ENCODE measurements around the gene TXN. TPM values are rescaled to one million over a fixed set of nuclear protein-coding genes. Genes with fewer than 3 reads are reported as not detected.

The TXN gene
- total RNA-seq, 4 donors from 2014 or later, result 100 to 216 (median 162) TPM

DNA sequence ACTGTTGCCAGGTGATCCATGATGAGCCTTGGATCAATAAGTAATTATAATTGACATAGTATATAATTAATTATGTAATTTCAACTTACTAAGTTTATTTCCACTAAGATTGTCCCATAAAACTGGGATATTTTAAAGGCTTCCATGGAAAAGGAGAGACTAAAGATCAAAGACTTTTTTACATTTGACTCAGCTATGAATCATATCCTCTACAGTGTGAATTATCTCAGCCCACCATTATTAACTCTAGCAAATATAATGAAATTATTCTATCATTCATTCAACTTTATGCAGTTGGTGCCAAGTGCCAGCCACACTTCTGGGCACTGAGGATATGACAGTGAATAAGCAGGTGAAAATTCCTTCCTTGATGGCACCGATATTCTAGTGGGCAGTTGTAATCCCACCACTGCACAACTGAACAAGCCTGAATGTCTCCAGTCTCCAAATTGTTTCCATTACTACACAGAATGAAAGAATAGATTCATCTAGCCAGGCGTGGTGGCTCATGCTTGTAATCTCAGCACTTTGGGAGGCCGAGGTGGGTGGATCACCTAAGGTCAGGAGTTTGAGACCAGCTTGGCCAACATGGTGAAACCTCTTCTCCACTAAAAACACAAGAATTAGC is 21.9 kb upstream of the TXN start:
- ATAC-seq (ENCODE audit: low FRiP score), result no peak
- TF ChIP-seq, protein P1, sequence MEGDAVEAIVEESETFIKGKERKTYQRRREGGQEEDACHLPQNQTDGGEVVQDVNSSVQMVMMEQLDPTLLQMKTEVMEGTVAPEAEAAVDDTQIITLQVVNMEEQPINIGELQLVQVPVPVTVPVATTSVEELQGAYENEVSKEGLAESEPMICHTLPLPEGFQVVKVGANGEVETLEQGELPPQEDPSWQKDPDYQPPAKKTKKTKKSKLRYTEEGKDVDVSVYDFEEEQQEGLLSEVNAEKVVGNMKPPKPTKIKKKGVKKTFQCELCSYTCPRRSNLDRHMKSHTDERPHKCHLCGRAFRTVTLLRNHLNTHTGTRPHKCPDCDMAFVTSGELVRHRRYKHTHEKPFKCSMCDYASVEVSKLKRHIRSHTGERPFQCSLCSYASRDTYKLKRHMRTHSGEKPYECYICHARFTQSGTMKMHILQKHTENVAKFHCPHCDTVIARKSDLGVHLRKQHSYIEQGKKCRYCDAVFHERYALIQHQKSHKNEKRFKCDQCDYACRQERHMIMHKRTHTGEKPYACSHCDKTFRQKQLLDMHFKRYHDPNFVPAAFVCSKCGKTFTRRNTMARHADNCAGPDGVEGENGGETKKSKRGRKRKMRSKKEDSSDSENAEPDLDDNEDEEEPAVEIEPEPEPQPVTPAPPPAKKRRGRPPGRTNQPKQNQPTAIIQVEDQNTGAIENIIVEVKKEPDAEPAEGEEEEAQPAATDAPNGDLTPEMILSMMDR (IDR thresholded peaks at IDR 0.05), result no peak
- no peak for DNase-seq (ENCODE audit: low spot score)

DNA sequence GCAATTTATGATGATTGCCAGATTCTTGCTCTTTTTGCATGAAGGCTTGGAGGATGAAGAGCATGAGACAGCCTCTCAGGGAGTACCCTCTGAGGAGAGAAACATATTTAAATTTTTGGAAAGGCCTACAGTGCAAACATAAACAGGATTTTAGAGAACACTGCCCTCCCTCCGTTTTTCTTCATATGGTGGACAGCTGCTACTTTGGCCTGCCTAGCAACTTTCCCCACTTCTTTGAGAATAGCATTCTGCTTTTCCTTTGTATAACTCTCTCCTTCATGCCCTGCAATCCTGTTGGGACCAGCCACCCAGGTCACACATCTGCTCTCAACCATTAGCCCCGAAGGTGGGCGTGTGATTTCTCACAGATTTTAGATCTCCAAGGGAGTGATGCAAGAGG is 20.5 kb upstream of the TXN start:
- no peak for ATAC-seq (ENCODE audit: low FRiP score)
- TF ChIP-seq, protein P1 (IDR thresholded peaks at IDR 0.05), result no peak
- no peak for DNase-seq (ENCODE audit: low spot score)

- DNase-seq (ENCODE audit: low spot score), result no peak
- TF ChIP-seq, protein P1 (IDR thresholded peaks at IDR 0.05), result no peak
- no peak for ATAC-seq (ENCODE audit: low FRiP score)
Measured at GRCh38 chr9:110270211-110270995, 14.1 kb upstream of the TXN start.

DNA sequence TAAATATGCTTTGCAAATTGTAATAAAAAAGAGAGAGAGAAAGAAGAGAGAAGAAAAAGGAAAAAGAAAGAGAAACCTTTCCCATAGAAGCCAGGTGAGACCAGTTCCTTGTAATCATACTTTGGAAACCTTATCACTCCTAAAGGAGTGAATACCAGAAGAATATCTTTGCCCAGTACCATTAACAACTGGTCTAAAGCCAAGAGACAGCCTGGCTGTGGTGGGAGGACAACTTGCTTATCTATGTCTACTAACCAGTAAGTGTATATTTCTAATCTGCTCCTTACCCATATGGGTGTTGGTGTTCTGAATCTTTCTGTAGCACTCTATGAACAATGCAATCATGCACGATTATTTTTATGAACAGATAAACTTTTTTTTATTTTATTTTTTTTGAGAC is 10.5 kb upstream of the TXN start:
- no peak for ATAC-seq (ENCODE audit: low FRiP score)
- DNase-seq (ENCODE audit: low spot score), result no peak
- TF ChIP-seq, protein P1 (IDR thresholded peaks at IDR 0.05), result no peak

GRCh38 chr9:110261632-110262031 is 5.3 kb upstream of the TXN start:
- ATAC-seq (ENCODE audit: low FRiP score) (no peak), DNase-seq (ENCODE audit: low spot score) (no peak)
- TF ChIP-seq, protein P1 (IDR thresholded peaks at IDR 0.05), result no peak

DNA sequence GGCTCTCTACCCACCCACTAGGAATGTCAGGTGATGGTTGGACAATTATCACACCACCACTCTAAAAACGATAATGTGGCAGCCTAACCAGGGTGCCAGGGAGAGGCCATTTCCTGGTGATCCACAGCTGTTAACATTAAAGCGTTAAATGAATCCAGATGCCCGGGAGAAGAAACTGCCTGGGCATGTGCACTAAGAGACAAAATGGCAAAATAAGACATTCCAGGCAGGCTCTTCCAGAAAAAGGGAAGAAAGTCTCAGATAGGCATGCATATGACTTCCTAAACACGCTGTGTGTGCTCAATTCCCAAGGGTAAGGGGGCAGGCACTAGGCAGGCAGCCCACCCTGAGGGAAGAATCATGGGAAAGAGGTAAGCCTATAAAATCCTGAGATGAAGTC is 4.6 kb upstream of the TXN start:
- TF ChIP-seq, protein P1 (IDR thresholded peaks at IDR 0.05), result no peak

DNA sequence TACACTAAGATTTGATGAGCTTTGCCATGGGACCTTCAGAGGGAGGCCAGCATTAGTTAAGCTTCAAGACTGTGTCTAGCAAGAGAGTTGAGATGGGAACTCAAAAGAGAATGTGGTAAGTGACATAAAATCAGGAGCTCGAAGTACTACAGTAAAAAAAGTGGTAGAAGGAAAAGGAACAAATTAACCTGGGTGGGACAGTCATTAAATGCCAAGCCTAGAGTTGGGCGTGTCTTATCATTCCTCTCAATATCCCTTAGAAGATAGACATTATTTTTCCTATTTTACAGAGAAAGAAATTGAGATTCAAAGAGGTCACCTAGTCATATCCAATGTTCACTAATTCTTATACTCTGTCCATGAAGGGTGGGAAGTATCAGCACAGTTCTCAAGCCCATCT is 3.3 kb upstream of the TXN start:
- no peak for ATAC-seq (ENCODE audit: low FRiP score)
- DNase-seq (ENCODE audit: low spot score), result no peak
- TF ChIP-seq, protein P1 (IDR thresholded peaks at IDR 0.05), result no peak

More for the DNA sequence above, 4.6 kb upstream of the TXN start:
- no peak for DNase-seq (ENCODE audit: low spot score)
- no peak for ATAC-seq (ENCODE audit: low FRiP score)
